Sigmoid colon (tissue), 4 donors: ENCODE measurements around the gene XRCC6.
"Not testable (repeated sequence)": the region's sequence is repeated elsewhere in the genome, so short reads cannot be mapped to it uniquely, and the experiment has no call there.

Experiments
- CTCF ChIP-seq, 4 experiments: fragments of 450-650 bp in 3 of 4; fragments of 200-600 bp in 1 of 4; IDR thresholded peaks; one replicate each; pipeline ENCODE4 v1.5.1; 2016 to 2019; ENCODE audit warnings: antibody characterized with exemption in 4 of 4, mild to moderate bottlenecking in 3 of 4, moderate library complexity in 2 of 4
- EP300 ChIP-seq, 4 donors: sonication (generic); formaldehyde crosslinking; IDR thresholded peaks; one replicate each; pipeline ENCODE4 v1.6.1; 2017; ENCODE audit warnings: antibody characterized with exemption in 4 of 4
- POLR2A ChIP-seq, 2 donors: fragments of 450-650 bp; IDR thresholded peaks; one replicate each; pipeline ENCODE4 v1.6.1; 2016; ENCODE audit warnings: antibody characterized with exemption in 2 of 2, mild to moderate bottlenecking in 2 of 2, moderate library complexity in 2 of 2
- POLR2AphosphoS5 ChIP-seq, 4 donors: sonication (generic); formaldehyde crosslinking; IDR thresholded peaks; one replicate each; pipeline ENCODE4 v1.6.1; 2017; ENCODE audit warnings: antibody characterized with exemption in 4 of 4

GRCh38 chr22:41637623-41638022 is 16.5 kb downstream of the XRCC6 start:
- not testable (repeated sequence) for TF ChIP-seq CTCF, POLR2AphosphoS5, EP300, POLR2A (IDR thresholded peaks at IDR 0.05)
